CD4-positive, CD25-positive, alpha-beta regulatory T cell (primary cell): Measurements from ENCODE around the gene SORBS1. TPM values are rescaled to one million over a fixed set of nuclear protein-coding genes. Genes with fewer than 3 reads are reported as not detected.

ENCODE experiments used
- ATAC-seq, 2 donors: fragments of 150-1000 bp; cut with Tn5 transposase; one replicate each; pipeline ENCODE4 v1.10.0; 2021; ENCODE audit warnings: low read depth in 2 of 2, moderate number of reproducible peaks in 2 of 2, moderate library complexity in 1 of 2
- DNase-seq, 3 donors: peaks; one replicate each; pipeline versions ENCODE4 v3.0.0 to v3.0.0-alpha.2; 2012 to 2022; ENCODE audit warnings: mixed read lengths in 1 of 3
- H3K27ac ChIP-seq: one replicate; pipeline ENCODE4 v1.7.0; 2013; ENCODE audit warnings: mild to moderate bottlenecking, low read length; ENCODE audit not compliant: insufficient read depth, poor library complexity, severe bottlenecking
- H3K27me3 ChIP-seq: one replicate; pipeline ENCODE4 v1.7.0; 2013; ENCODE audit warnings: low read length; ENCODE audit not compliant: control insufficient read depth, insufficient read depth
- H3K36me3 ChIP-seq: one replicate; pipeline ENCODE4 v1.7.0; 2013; ENCODE audit warnings: mild to moderate bottlenecking, low read length, moderate library complexity; ENCODE audit not compliant: control insufficient read depth, insufficient read depth
- H3K4me1 ChIP-seq: 2 replicates; pipeline ENCODE4 v1.7.0; 2013; ENCODE audit warnings: mild to moderate bottlenecking, low read length; ENCODE audit not compliant: insufficient read depth, control insufficient read depth, poor library complexity, severe bottlenecking
- H3K4me3 ChIP-seq: one replicate; pipeline ENCODE4 v1.7.0; 2013; ENCODE audit warnings: low read depth, mild to moderate bottlenecking, low read length, moderate library complexity
- H3K9me3 ChIP-seq, 2 experiments: 1 replicate in 1 of 2; 2 replicates in 1 of 2; pipeline ENCODE4 v1.7.0; 2013; ENCODE audit warnings: low read length in 2 of 2, mild to moderate bottlenecking in 1 of 2, moderate library complexity in 1 of 2; ENCODE audit not compliant: control insufficient read depth in 2 of 2
- H3K27ac Mint-ChIP-seq, 3 donors: one replicate each; pipeline ENCODE4 v1.8.0; 2020 to 2022; ENCODE audit warnings: mild to moderate bottlenecking in 3 of 3, mixed read lengths in 3 of 3, moderate library complexity in 2 of 3
- H3K27me3 Mint-ChIP-seq: one replicate; pipeline ENCODE4 v1.8.0; 2022; ENCODE audit warnings: mild to moderate bottlenecking, mixed read lengths
- H3K36me3 Mint-ChIP-seq: one replicate; pipeline ENCODE4 v1.8.0; 2020; ENCODE audit warnings: mixed read lengths
- H3K4me1 Mint-ChIP-seq, 4 donors: one replicate each; pipeline ENCODE4 v1.8.0; 2020 to 2022; ENCODE audit warnings: mixed read lengths in 4 of 4, mild to moderate bottlenecking in 1 of 4
- H3K4me3 Mint-ChIP-seq, 4 donors: one replicate each; pipeline ENCODE4 v1.8.0; 2020 to 2022; ENCODE audit warnings: mild to moderate bottlenecking in 4 of 4, mixed read lengths in 4 of 4, moderate library complexity in 3 of 4
- H3K9me3 Mint-ChIP-seq, 7 donors: one replicate each; pipeline ENCODE4 v1.8.0; 2020 to 2022; ENCODE audit warnings: mixed read lengths in 7 of 7, mild to moderate bottlenecking in 3 of 7, moderate library complexity in 2 of 7
- polyA plus RNA-seq, 4 donors: library from polyadenylated mRNA; unstranded; fragments of 300-500 nt; fragmentation: Illumina TruSeq; gene quantifications; one replicate each; pipeline ENCODE4 v1.2.3, GENCODE V29; 2021
- total RNA-seq: library from RNA; stranded (reverse); gene quantifications from one replicate; pipeline ENCODE4 v1.2.3, GENCODE V29; 2022

Gene SORBS1
- total and polyA plus RNA-seq, 5 donors from 2014 or later = 0.31 to 3.7 (median 0.38) TPM

- Mint-ChIP-seq H3K27me3 (no peaks in the 10 kb centered on the region), H3K4me1 (no peaks in the 10 kb centered on the region), H3K36me3 (no peaks in the 10 kb centered on the region), H3K4me3 (no peak overlapping the region), H3K27ac (no peak overlapping the region), H3K9me3 (peaks cover 0 to 2% (median 0%) of the 10 kb centered on the region in 7 donors)
- H3K9me3 ChIP-seq = no peaks in the 10 kb centered on the region
- no peak overlapping the region for H3K4me3 ChIP-seq
- H3K4me1 ChIP-seq = no peaks in the 10 kb centered on the region
- H3K27ac ChIP-seq = no peak overlapping the region
- H3K27me3 ChIP-seq = no peaks in the 10 kb centered on the region
- DNase-seq (no peak), ATAC-seq (no peak)
- H3K36me3 ChIP-seq = no peaks in the 10 kb centered on the region
These were observed 231.9 kb downstream of the SORBS1 start for GRCh38 chr10:95329296-95329695.

- Histone ChIP-seq H3K4me1 (no peaks in the 10 kb centered on the region), H3K27ac (no peak overlapping the region), H3K4me3 (no peak overlapping the region), H3K36me3 (no peaks in the 10 kb centered on the region), H3K9me3 (no peaks in the 10 kb centered on the region), H3K27me3 (no peaks in the 10 kb centered on the region)
- no peak for DNase-seq
- H3K9me3 Mint-ChIP-seq = peaks cover 0 to 2% (median 0%) of the 10 kb centered on the region in 7 donors
- no peak for ATAC-seq
- no peaks in the 10 kb centered on the region for H3K36me3 Mint-ChIP-seq
- H3K4me3 Mint-ChIP-seq = peak overlapping the region in 1 of 4 donors; percentile 21
- H3K27me3 Mint-ChIP-seq = peaks cover 4% of the 10 kb centered on the region
- no peaks in the 10 kb centered on the region for H3K4me1 Mint-ChIP-seq
- no peak overlapping the region for H3K27ac Mint-ChIP-seq
These were observed 233.2 kb downstream of the SORBS1 start for GRCh38 chr10:95328013-95328412.

GRCh38 chr10:95327367-95327766, 233.8 kb downstream of the SORBS1 start:
- no peak for ATAC-seq
- Histone ChIP-seq H3K27ac (no peak overlapping the region), H3K4me3 (no peak overlapping the region), H3K36me3 (no peaks in the 10 kb centered on the region), H3K27me3 (no peaks in the 10 kb centered on the region), H3K9me3 (no peaks in the 10 kb centered on the region), H3K4me1 (no peaks in the 10 kb centered on the region)
- Mint-ChIP-seq H3K36me3 (no peaks in the 10 kb centered on the region), H3K27me3 (peaks cover 4% of the 10 kb centered on the region), H3K9me3 (peaks cover 0 to 2% (median 0%) of the 10 kb centered on the region in 7 donors), H3K4me1 (no peaks in the 10 kb centered on the region), H3K4me3 (no peak overlapping the region), H3K27ac (no peak overlapping the region)
- DNase-seq = no peak

- Mint-ChIP-seq H3K9me3 (no peaks in the 10 kb centered on the region), H3K27ac (no peak overlapping the region), H3K4me3 (no peak overlapping the region), H3K36me3 (no peaks in the 10 kb centered on the region), H3K27me3 (peaks cover 4% of the 10 kb centered on the region), H3K4me1 (no peaks in the 10 kb centered on the region)
- Histone ChIP-seq H3K36me3 (no peaks in the 10 kb centered on the region), H3K27ac (no peak overlapping the region), H3K4me1 (no peaks in the 10 kb centered on the region), H3K27me3 (no peaks in the 10 kb centered on the region), H3K9me3 (no peaks in the 10 kb centered on the region), H3K4me3 (no peak overlapping the region)
- ATAC-seq = no peak
- DNase-seq = no peak
These were observed 234.8 kb downstream of the SORBS1 start for GRCh38 chr10:95326396-95326795.

- peaks cover 7% of the 10 kb centered on the region for H3K27me3 Mint-ChIP-seq
- ATAC-seq = no peak
These were observed 235.3 kb downstream of the SORBS1 start for GRCh38 chr10:95325863-95326262.

GRCh38 chr10:95324436-95325268, 236.5 kb downstream of the SORBS1 start:
- H3K9me3 Mint-ChIP-seq = no peaks in the 10 kb centered on the region
- no peak overlapping the region for H3K27ac Mint-ChIP-seq

More at GRCh38 chr10:95325863-95326262, 235.3 kb downstream of the SORBS1 start:
- no peaks in the 10 kb centered on the region for H3K36me3 ChIP-seq
- H3K4me1 ChIP-seq = no peaks in the 10 kb centered on the region
- DNase-seq = no peak
- H3K36me3 Mint-ChIP-seq = no peaks in the 10 kb centered on the region
- no peak overlapping the region for H3K27ac ChIP-seq
- no peak overlapping the region for H3K4me3 Mint-ChIP-seq
- H3K27me3 ChIP-seq = no peaks in the 10 kb centered on the region
- no peaks in the 10 kb centered on the region for H3K9me3 Mint-ChIP-seq
- H3K9me3 ChIP-seq = no peaks in the 10 kb centered on the region
- no peaks in the 10 kb centered on the region for H3K4me1 Mint-ChIP-seq
- no peak overlapping the region for H3K4me3 ChIP-seq
- H3K27ac Mint-ChIP-seq = no peak overlapping the region

GRCh38 chr10:95321554-95322301, 239.4 kb downstream of the SORBS1 start:
- no peaks in the 10 kb centered on the region for H3K36me3 Mint-ChIP-seq

More at GRCh38 chr10:95324436-95325268, 236.5 kb downstream of the SORBS1 start:
- no peak for ATAC-seq
- H3K27ac ChIP-seq = no peak overlapping the region
- H3K4me1 ChIP-seq = no peaks in the 10 kb centered on the region
- peaks cover 11% of the 10 kb centered on the region for H3K27me3 Mint-ChIP-seq
- no peaks in the 10 kb centered on the region for H3K9me3 ChIP-seq
- no peaks in the 10 kb centered on the region for H3K36me3 ChIP-seq
- no peak overlapping the region for H3K4me3 Mint-ChIP-seq
- no peaks in the 10 kb centered on the region for H3K27me3 ChIP-seq
- no peaks in the 10 kb centered on the region for H3K4me1 Mint-ChIP-seq
- DNase-seq = no peak
- no peak overlapping the region for H3K4me3 ChIP-seq
- H3K36me3 Mint-ChIP-seq = no peaks in the 10 kb centered on the region

More at GRCh38 chr10:95321554-95322301, 239.4 kb downstream of the SORBS1 start:
- no peak overlapping the region for H3K4me3 ChIP-seq
- H3K27ac ChIP-seq = no peak overlapping the region
- Mint-ChIP-seq H3K27ac (no peak overlapping the region), H3K4me3 (no peak overlapping the region), H3K9me3 (no peaks in the 10 kb centered on the region), H3K4me1 (no peaks in the 10 kb centered on the region), H3K27me3 (peaks cover 11% of the 10 kb centered on the region)
- ATAC-seq (no peak), DNase-seq (no peak)
- no peaks in the 10 kb centered on the region for H3K36me3 ChIP-seq
- H3K27me3 ChIP-seq = no peaks in the 10 kb centered on the region
- no peaks in the 10 kb centered on the region for H3K9me3 ChIP-seq
- no peaks in the 10 kb centered on the region for H3K4me1 ChIP-seq
